Suprapubic skin (tissue), 4 donors: ENCODE measurements around the gene NUP210L. TPM values are rescaled to one million over a fixed set of nuclear protein-coding genes. Genes with fewer than 3 reads are reported as not detected.
"Not testable (repeated sequence)": the region's sequence is repeated elsewhere in the genome, so short reads cannot be mapped to it uniquely, and the experiment has no call there.

Experiments used
- DNase-seq, 2 donors: peaks; one replicate each; pipeline ENCODE4 v3.0.0-alpha.2; 2019; ENCODE audit warnings: low spot score in 2 of 2
- H3K27ac ChIP-seq: fragments of 200-600 bp; sonication (generic); one replicate; pipeline ENCODE4 v1.5.1; 2019
- H3K27me3 ChIP-seq: fragments of 200-600 bp; sonication (generic); one replicate; pipeline ENCODE4 v1.5.1; 2019
- H3K36me3 ChIP-seq: fragments of 200-600 bp; sonication (generic); one replicate; pipeline ENCODE4 v1.5.1; 2019
- H3K4me1 ChIP-seq: fragments of 200-600 bp; sonication (generic); one replicate; pipeline ENCODE4 v1.5.1; 2019
- H3K4me3 ChIP-seq: fragments of 200-600 bp; sonication (generic); one replicate; pipeline ENCODE4 v1.5.1; 2019; ENCODE audit warnings: mild to moderate bottlenecking
- H3K9me3 ChIP-seq: fragments of 200-600 bp; sonication (generic); one replicate; pipeline ENCODE4 v1.5.1; 2019
- EP300 ChIP-seq: sonication (generic); formaldehyde crosslinking; IDR thresholded peaks from one replicate; pipeline ENCODE4 v1.6.1; 2017; ENCODE audit warnings: antibody characterized with exemption
- POLR2A ChIP-seq, 2 donors: fragments of 450-650 bp; IDR thresholded peaks; one replicate each; pipeline ENCODE4 v1.6.1; 2017; ENCODE audit warnings: antibody characterized with exemption in 2 of 2, mild to moderate bottlenecking in 2 of 2, moderate library complexity in 2 of 2
- POLR2AphosphoS5 ChIP-seq, 3 donors: sonication (generic); formaldehyde crosslinking; IDR thresholded peaks; one replicate each; pipeline ENCODE4 v1.6.1; 2017; ENCODE audit warnings: antibody characterized with exemption in 3 of 3
- WGBS: methylation state at CpG from one replicate; pipeline ENCODE4 v1.1.5; 2018; 5-methylcytosine and 5-hydroxymethylcytosine counted together
- total RNA-seq, 4 donors: library from RNA; depleted of rRNA; stranded (reverse); fragments of >200 nt; gene quantifications; one replicate each; pipeline ENCODE4 v1.1.0, GENCODE V29; 2016
- TF ChIP-seq, protein P1 (sequence below), 2 donors: fragments of 200-600 bp in 1 of 2; fragments of 450-650 bp in 1 of 2; sonication (generic) in 1 of 2; IDR thresholded peaks; one replicate each; pipeline ENCODE4 v1.5.1; 2016 to 2019; ENCODE audit warnings: antibody characterized with exemption in 2 of 2, mild to moderate bottlenecking in 1 of 2, moderate library complexity in 1 of 2

NUP210L gene
- total RNA-seq, 4 donors from 2014 or later, result not detected

- no peak for DNase-seq
- H3K4me1 ChIP-seq, result no peaks in the 10 kb centered on the region
- H3K4me3 ChIP-seq, result no peak overlapping the region
- 91% methylated on average over 2 of the region's 2 CpGs for WGBS
- no peaks in the 10 kb centered on the region for H3K27me3 ChIP-seq
- no peaks in the 10 kb centered on the region for H3K36me3 ChIP-seq
- TF ChIP-seq POLR2A (IDR thresholded peaks at IDR 0.05) (no peak), EP300 (no peak), POLR2AphosphoS5 (IDR thresholded peaks at IDR 0.05) (no peak)
- TF ChIP-seq, protein P1, sequence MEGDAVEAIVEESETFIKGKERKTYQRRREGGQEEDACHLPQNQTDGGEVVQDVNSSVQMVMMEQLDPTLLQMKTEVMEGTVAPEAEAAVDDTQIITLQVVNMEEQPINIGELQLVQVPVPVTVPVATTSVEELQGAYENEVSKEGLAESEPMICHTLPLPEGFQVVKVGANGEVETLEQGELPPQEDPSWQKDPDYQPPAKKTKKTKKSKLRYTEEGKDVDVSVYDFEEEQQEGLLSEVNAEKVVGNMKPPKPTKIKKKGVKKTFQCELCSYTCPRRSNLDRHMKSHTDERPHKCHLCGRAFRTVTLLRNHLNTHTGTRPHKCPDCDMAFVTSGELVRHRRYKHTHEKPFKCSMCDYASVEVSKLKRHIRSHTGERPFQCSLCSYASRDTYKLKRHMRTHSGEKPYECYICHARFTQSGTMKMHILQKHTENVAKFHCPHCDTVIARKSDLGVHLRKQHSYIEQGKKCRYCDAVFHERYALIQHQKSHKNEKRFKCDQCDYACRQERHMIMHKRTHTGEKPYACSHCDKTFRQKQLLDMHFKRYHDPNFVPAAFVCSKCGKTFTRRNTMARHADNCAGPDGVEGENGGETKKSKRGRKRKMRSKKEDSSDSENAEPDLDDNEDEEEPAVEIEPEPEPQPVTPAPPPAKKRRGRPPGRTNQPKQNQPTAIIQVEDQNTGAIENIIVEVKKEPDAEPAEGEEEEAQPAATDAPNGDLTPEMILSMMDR (IDR thresholded peaks at IDR 0.05), result no peak
- no peak overlapping the region for H3K27ac ChIP-seq
- no peaks in the 10 kb centered on the region for H3K9me3 ChIP-seq
Measured at GRCh38 chr1:154095456-154096060, 59.3 kb downstream of the NUP210L start.

DNA sequence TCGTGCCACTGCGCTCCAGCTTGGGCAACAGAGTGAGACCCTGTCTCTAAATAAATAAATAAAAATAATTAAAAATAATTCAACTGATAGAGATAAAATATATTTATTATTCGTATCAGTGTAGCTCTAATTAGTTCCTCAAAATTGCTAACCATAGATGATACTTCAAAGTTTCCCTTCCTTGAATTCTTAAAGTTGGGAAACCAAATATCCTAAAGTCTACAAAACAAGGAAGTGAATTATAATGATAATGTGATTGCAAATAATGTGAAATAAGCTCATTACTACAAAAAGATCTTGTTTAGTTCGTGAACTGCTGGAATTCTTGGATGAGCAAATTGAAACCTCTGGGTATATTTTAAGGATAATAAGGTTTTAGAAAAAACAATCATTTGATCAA is 60.5 kb downstream of the NUP210L start:
- Histone ChIP-seq H3K4me3 (no peak overlapping the region), H3K27ac (no peak overlapping the region), H3K36me3 (no peaks in the 10 kb centered on the region), H3K4me1 (no peaks in the 10 kb centered on the region), H3K9me3 (no peaks in the 10 kb centered on the region), H3K27me3 (no peaks in the 10 kb centered on the region)
- no peak for DNase-seq
- 88% methylated on average over 4 of the region's 4 CpGs for WGBS
- TF ChIP-seq EP300 (no peak), POLR2A (IDR thresholded peaks at IDR 0.05) (no peak), POLR2AphosphoS5 (IDR thresholded peaks at IDR 0.05) (no peak)
- TF ChIP-seq, protein P1 (IDR thresholded peaks at IDR 0.05), result no peak

DNA sequence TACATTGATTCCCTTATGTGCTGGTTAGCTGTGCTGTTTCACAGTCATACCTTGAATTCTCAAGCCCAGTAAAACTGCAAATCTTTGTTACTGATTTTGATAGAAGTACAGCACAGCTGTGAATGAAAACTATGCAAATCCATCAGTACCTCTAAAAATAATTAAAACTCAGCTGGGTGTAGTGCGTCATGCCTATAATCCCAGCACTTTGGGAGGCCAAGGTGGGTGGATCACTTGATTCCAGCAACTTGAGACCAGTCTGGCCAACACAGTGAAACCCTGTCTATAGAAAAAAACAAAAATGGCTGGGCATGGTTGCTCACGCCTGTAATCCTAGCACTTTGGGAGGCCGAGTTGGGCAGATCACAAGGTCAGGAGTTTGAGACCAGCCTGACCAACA is 61.2 kb downstream of the NUP210L start:
- TF ChIP-seq, protein P1 (IDR thresholded peaks at IDR 0.05), result no peak
- TF ChIP-seq POLR2A (IDR thresholded peaks at IDR 0.05) (no peak), EP300 (no peak), POLR2AphosphoS5 (IDR thresholded peaks at IDR 0.05) (no peak)
- WGBS, result 96% methylated on average over 3 of the region's 3 CpGs
- Histone ChIP-seq H3K4me3 (no peak overlapping the region), H3K36me3 (no peaks in the 10 kb centered on the region), H3K27me3 (no peaks in the 10 kb centered on the region), H3K27ac (no peak overlapping the region), H3K9me3 (no peaks in the 10 kb centered on the region), H3K4me1 (no peaks in the 10 kb centered on the region)
- DNase-seq, result no peak

GRCh38 chr1:154091706-154092105 is 63.2 kb downstream of the NUP210L start:
- Histone ChIP-seq H3K27me3 (no peaks in the 10 kb centered on the region), H3K4me1 (no peaks in the 10 kb centered on the region), H3K27ac (no peak overlapping the region), H3K4me3 (no peak overlapping the region), H3K36me3 (no peaks in the 10 kb centered on the region), H3K9me3 (no peaks in the 10 kb centered on the region)
- WGBS, result 93% methylated on average over 7 of the region's 7 CpGs
- no peak for TF ChIP-seq EP300
- no peak for DNase-seq

DNA sequence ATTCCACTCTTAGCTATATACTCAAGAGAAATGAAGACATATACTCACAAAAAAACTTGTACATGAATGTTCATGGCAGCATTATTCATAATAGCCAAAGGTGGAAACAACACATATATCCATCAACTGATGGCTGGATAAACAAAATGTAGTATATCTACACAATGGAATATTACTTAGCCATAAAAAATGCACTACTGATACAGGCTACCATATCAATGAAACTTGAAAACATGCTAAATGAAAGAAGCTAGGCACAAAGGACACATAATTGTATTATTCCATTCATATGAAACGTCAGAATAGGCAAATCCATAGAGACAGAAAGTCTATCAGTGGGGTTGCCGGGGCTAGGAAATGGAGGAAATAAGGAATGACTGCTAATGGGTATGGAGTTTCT is 67.3 kb downstream of the NUP210L start:
- Histone ChIP-seq H3K9me3 (no peaks in the 10 kb centered on the region), H3K27me3 (no peaks in the 10 kb centered on the region), H3K27ac (no peak overlapping the region), H3K36me3 (no peaks in the 10 kb centered on the region), H3K4me3 (no peak overlapping the region), H3K4me1 (no peaks in the 10 kb centered on the region)
- no peak for DNase-seq
- TF ChIP-seq, protein P1 (IDR thresholded peaks at IDR 0.05), result no peak
- TF ChIP-seq POLR2A (IDR thresholded peaks at IDR 0.05), result no peak
- TF ChIP-seq POLR2AphosphoS5 (IDR thresholded peaks at IDR 0.05), result no peak
- TF ChIP-seq EP300, result no peak
- WGBS, result 87% methylated on average over 2 of the region's 2 CpGs

DNA sequence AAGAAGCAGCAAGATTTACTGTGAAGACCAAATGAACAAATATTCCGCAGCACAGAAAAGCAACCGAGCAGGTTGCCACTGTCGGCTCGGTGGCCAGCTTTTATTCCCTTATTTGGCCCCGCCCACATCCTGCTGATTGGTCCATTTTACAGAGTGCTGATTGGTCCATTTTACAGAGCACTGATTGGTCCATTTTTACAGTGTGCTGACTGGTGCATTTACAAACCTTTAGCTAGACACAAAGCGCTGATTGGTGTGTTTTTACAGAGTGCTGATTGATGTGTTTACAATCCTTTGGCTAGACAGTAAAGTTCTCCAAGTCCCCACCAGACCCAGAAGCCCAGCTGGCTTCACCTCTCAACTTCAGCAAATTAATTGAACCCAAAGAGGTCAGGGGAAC is 71.8 kb downstream of the NUP210L start:
- H3K27me3 ChIP-seq, H3K36me3 ChIP-seq, H3K4me1 ChIP-seq, DNase-seq, H3K4me3 ChIP-seq, H3K27ac ChIP-seq, H3K9me3 ChIP-seq: not testable (repeated sequence)
- 74% methylated on average over 6 of the region's 6 CpGs for WGBS
